IMR-90 (cell line): ENCODE data around the gene TRAF3. TPM values are rescaled to one million over a fixed set of nuclear protein-coding genes. Genes with fewer than 3 reads are reported as not detected.

Experiments used
- ATAC-seq: fragments of 200-7000 bp; cut with Tn5 transposase; 2 replicates; pipeline ENCODE4 v1.9.1; 2020; ENCODE audit warnings: low read depth, mild to moderate bottlenecking, moderate library complexity
- BruUV-seq: library from RNA; stranded (reverse); fragments of 400-500 nt; replicated peaks from 2 replicates; lab custom pipeline; 2021; lab: Mats Ljungman, UMichigan
- CTCF ChIA-PET: fragments of 300-600 bp; formaldehyde crosslinking; extraction: SDS; loops from one replicate; lab custom pipeline; 2021; ENCODE audit warnings: antibody characterized with exemption; lab: Yijun Ruan, JAX
- POLR2A ChIA-PET: fragments of 300-600 bp; sonication (Branson Sonifier 250); formaldehyde crosslinking; loops from one replicate; lab custom pipeline; 2022; ENCODE audit warnings: antibody characterized with exemption; ENCODE audit not compliant: unreplicated experiment; lab: Charles Lee
- DNase-seq: peaks from one replicate; pipeline ENCODE4 v3.0.0; 2013
- H2AFZ ChIP-seq: replicated peaks from 2 replicates; pipeline ENCODE3; 2013; ENCODE audit warnings: low read length, mild to moderate bottlenecking; ENCODE audit not compliant: poor library complexity
- H2AK5ac ChIP-seq: 2 replicates; pipeline ENCODE4 v1.6.1; 2013; ENCODE audit warnings: low read depth, low read length, inconsistent platforms
- H2AK9ac ChIP-seq: replicated peaks from 2 replicates; pipeline ENCODE3; 2013; ENCODE audit warnings: mild to moderate bottlenecking, low read depth, low read length, moderate library complexity; ENCODE audit not compliant: poor library complexity
- H2BK120ac ChIP-seq: 2 replicates; pipeline ENCODE4 v1.6.1; 2013; ENCODE audit warnings: low read depth, low read length, inconsistent platforms
- H2BK15ac ChIP-seq: 3 replicates; pipeline ENCODE4 v1.6.1; 2013; ENCODE audit warnings: low read depth, low read length, inconsistent platforms
- H2BK20ac ChIP-seq: 2 replicates; pipeline ENCODE4 v1.6.1; 2013; ENCODE audit warnings: low read depth, mild to moderate bottlenecking, inconsistent platforms, low read length, moderate library complexity
- H2BK5ac ChIP-seq: 2 replicates; pipeline ENCODE4 v1.6.1; 2013; ENCODE audit warnings: mild to moderate bottlenecking, low read depth, low read length, inconsistent platforms; ENCODE audit not compliant: poor library complexity, severe bottlenecking
- H3K14ac ChIP-seq: replicated peaks from 2 replicates; pipeline ENCODE4 v1.6.1; 2013; ENCODE audit warnings: low read depth, low read length, inconsistent platforms
- H3K18ac ChIP-seq: 2 replicates; pipeline ENCODE4 v1.6.1; 2013; ENCODE audit warnings: low read depth, low read length, control low read depth
- H3K23ac ChIP-seq: 2 replicates; pipeline ENCODE4 v1.6.1; 2013; ENCODE audit warnings: low read depth, low read length, inconsistent platforms
- H3K27ac ChIP-seq: 2 replicates; pipeline ENCODE4 v1.5.1; 2013; ENCODE audit warnings: mild to moderate bottlenecking, control low read depth, low read length; ENCODE audit not compliant: insufficient read depth
- H3K27me3 ChIP-seq: 2 replicates; pipeline ENCODE4 v1.6.1; 2013; ENCODE audit warnings: low read length; ENCODE audit not compliant: control insufficient read depth, insufficient read depth
- H3K36me3 ChIP-seq: 2 replicates; pipeline ENCODE4 v1.6.1; 2013; ENCODE audit warnings: low read length, mixed read lengths; ENCODE audit not compliant: control insufficient read depth, insufficient read depth
- H3K4ac ChIP-seq: 2 replicates; pipeline ENCODE4 v1.6.1; 2013; ENCODE audit warnings: low read depth, low read length, inconsistent platforms
- H3K4me1 ChIP-seq: 2 replicates; pipeline ENCODE4 v1.6.1; 2013; ENCODE audit warnings: low read length, mixed read lengths; ENCODE audit not compliant: control insufficient read depth, insufficient read depth
- H3K4me2 ChIP-seq: 2 replicates; pipeline ENCODE4 v1.6.1; 2013; ENCODE audit warnings: low read depth, mild to moderate bottlenecking, control low read depth, low read length, moderate library complexity
- H3K4me3 ChIP-seq: 2 replicates; pipeline ENCODE4 v1.5.1; 2013; ENCODE audit warnings: low read depth, mild to moderate bottlenecking, control low read depth, low read length, moderate library complexity; ENCODE audit not compliant: insufficient read depth
- H3K56ac ChIP-seq: 2 replicates; pipeline ENCODE4 v1.6.1; 2013; ENCODE audit warnings: low read length, inconsistent platforms; ENCODE audit not compliant: insufficient read depth; ENCODE audit errors: extremely low read depth
- H3K79me1 ChIP-seq, 2 experiments: 2 replicates each; pipeline ENCODE4 v1.6.1; 2013; ENCODE audit warnings: low read length in 2 of 2, inconsistent platforms in 1 of 2, low read depth in 1 of 2
- H3K9ac ChIP-seq: 2 replicates; pipeline ENCODE4 v1.6.1; 2013; ENCODE audit warnings: low read depth, low read length, control low read depth
- H3K9me1 ChIP-seq: 2 replicates; pipeline ENCODE4 v1.6.1; 2013; ENCODE audit warnings: low read length, inconsistent platforms; ENCODE audit not compliant: insufficient read depth
- H3K9me3 ChIP-seq: 2 replicates; pipeline ENCODE4 v1.6.1; 2013; ENCODE audit warnings: low read length; ENCODE audit not compliant: control insufficient read depth, insufficient read depth
- H4K20me1 ChIP-seq: 2 replicates; pipeline ENCODE4 v1.6.1; 2013; ENCODE audit warnings: low read length, inconsistent platforms; ENCODE audit not compliant: insufficient read depth
- H4K5ac ChIP-seq: 2 replicates; pipeline ENCODE4 v1.6.1; 2013; ENCODE audit warnings: mild to moderate bottlenecking, low read depth, low read length, control low read depth
- H4K8ac ChIP-seq, 2 experiments: 2 replicates each; pipeline ENCODE4 v1.6.1; 2013; ENCODE audit warnings: low read depth in 2 of 2, low read length in 2 of 2, control low read depth in 1 of 2, inconsistent platforms in 1 of 2
- H4K91ac ChIP-seq: 2 replicates; pipeline ENCODE4 v1.6.1; 2013; ENCODE audit warnings: low read depth, low read length, inconsistent platforms; ENCODE audit not compliant: insufficient read depth
- BHLHE40 ChIP-seq: fragments of 150-350 bp; IDR thresholded peaks from 2 replicates; pipeline ENCODE4 v1.6.1; 2016; ENCODE audit warnings: mild to moderate bottlenecking, low read depth, low read length
- CHD1 ChIP-seq: IDR thresholded peaks from 2 replicates; pipeline ENCODE4 v1.6.1; 2012; ENCODE audit warnings: low read depth, low read length, improper control_type of control experiment
- FOS ChIP-seq: fragments of 150-350 bp; IDR thresholded peaks from 2 replicates; pipeline ENCODE4 v1.6.1; 2016; ENCODE audit warnings: low read depth, low read length
- SMC3 ChIP-seq: fragments of 150-350 bp; IDR thresholded peaks from 2 replicates; pipeline ENCODE4 v1.6.1; 2016; ENCODE audit warnings: low read depth, mild to moderate bottlenecking, antibody characterized with exemption, low read length, moderate library complexity
- WGBS, 2 experiments: methylation state at CpG; one replicate each; pipeline versions ENCODE4 v1.1.5 to v1.1.7; 2013; ENCODE audit warnings: missing lambda C conversion rate in 2 of 2; ENCODE audit not compliant: insufficient read length in 1 of 2; ENCODE audit errors: extremely low coverage in 2 of 2; 5-methylcytosine and 5-hydroxymethylcytosine counted together
- dilution Hi-C: fragments of 300-500 bp; cut with HindIII; formaldehyde crosslinking; loops from one replicate; pipeline ENCODE4 v1.14.3; 2018; ENCODE audit warnings: low sequenced_read_pairs; ENCODE audit not compliant: unreplicated experiment
- in situ Hi-C: fragments of 300-500 bp; cut with MboI; formaldehyde crosslinking; loops from 3 replicates; pipeline ENCODE4 v1.14.3; 2019; ENCODE audit warnings: low sequenced_read_pairs, inconsistent platforms, mixed read lengths
- intact Hi-C: fragments of 100-400 bp; cut with micrococcal nuclease; formaldehyde crosslinking; loops from 2 replicates; pipeline ENCODE4 v1.10.0; 2022
- polyA plus RNA-seq, 3 experiments: library from polyadenylated mRNA; depleted of rRNA; stranded (reverse); fragments of >200 nt; gene quantifications; 2 replicates each; pipeline ENCODE4 v1.2.3, GENCODE V29; 2012; ENCODE audit warnings: low replicate concordance in 1 of 3
- total RNA-seq: library from RNA; depleted of rRNA; stranded (reverse); fragments of >200 nt; gene quantifications from 2 replicates; pipeline ENCODE4 v1.2.3, GENCODE V29; 2012
- TF ChIP-seq, protein P1 (sequence below): fragments of 150-350 bp; IDR thresholded peaks from 2 replicates; pipeline ENCODE4 v1.6.1; 2016; ENCODE audit warnings: low read depth, mild to moderate bottlenecking, low read length, moderate library complexity, borderline replicate concordance

The TRAF3 gene
- total and polyA plus RNA-seq, 2 of the 4 experiments (the other 2 are of a cell fraction), result 21.2 to 25.3 TPM

DNA sequence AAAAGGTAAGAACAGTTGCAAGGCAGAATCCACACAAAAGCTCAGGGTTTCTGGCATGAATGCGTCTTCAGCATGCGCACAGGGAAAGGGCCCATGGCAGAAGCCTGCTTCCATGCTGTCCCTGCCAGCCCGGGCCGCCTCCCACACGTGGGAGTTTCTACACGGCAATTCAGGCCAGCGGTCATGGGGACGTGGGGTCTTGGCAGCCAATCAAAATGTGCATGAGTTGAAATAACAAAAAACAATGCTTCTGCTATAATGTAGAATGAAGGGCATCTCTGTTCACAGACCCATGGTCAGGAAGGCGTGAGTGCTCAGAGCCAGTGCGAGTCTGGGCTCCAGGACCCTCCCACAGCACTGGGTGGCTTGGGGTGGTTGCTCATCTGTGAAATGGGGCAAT is 173.8 kb downstream of the TRAF3 start:
- no peak overlapping the region for H3K18ac ChIP-seq
- H3K23ac ChIP-seq, result no peak overlapping the region
- H3K27ac ChIP-seq, result no peak overlapping the region
- no peak overlapping the region for H4K91ac ChIP-seq
- H3K4me3 ChIP-seq, result no peak overlapping the region
- H3K9me3 ChIP-seq, result no peaks in the 10 kb centered on the region
- POLR2A ChIA-PET, result no interaction called here
- intact Hi-C loops (no loop called here), dilution Hi-C loops (no loop called here), in situ Hi-C loops (no loop called here)
- H2BK5ac ChIP-seq, result no peak overlapping the region
- DNase-seq (no peak), ATAC-seq (no peak)
- no peak overlapping the region for H4K8ac ChIP-seq
- no peak overlapping the region for H2AK5ac ChIP-seq
- H3K4me2 ChIP-seq, result no peak overlapping the region
- H3K9ac ChIP-seq, result no peak overlapping the region
- peaks cover 28% of the 10 kb centered on the region for H3K9me1 ChIP-seq
- no peak overlapping the region for H2BK120ac ChIP-seq
- peaks cover 80% of the 10 kb centered on the region for H3K36me3 ChIP-seq
- peaks cover 24% of the 10 kb centered on the region for H4K20me1 ChIP-seq
- no peak overlapping the region for H4K5ac ChIP-seq
- 100% methylated on average over 1 of the region's 10 CpGs; no CpG with 5 or more reads in 1 of the 2 experiments for WGBS, 2 experiments
- H3K14ac ChIP-seq, result no peak overlapping the region
- H3K27me3 ChIP-seq, result no peaks in the 10 kb centered on the region
- H3K56ac ChIP-seq, result no peak overlapping the region
- no TSS peak for BruUV-seq
- no peak overlapping the region for H2AFZ ChIP-seq
- no peak overlapping the region for H2AK9ac ChIP-seq
- CTCF ChIA-PET, result no interaction called here
- H3K79me1 ChIP-seq, result peaks cover 6 to 32% of the 10 kb centered on the region in 2 experiments; a peak in 3 of 4 replicates
- H2BK15ac ChIP-seq, result no peak overlapping the region
- no peak overlapping the region for H2BK20ac ChIP-seq
- no peak overlapping the region for H3K4ac ChIP-seq
- TF ChIP-seq FOS (no peak), SMC3 (no peak), BHLHE40 (no peak), CHD1 (no peak)
- TF ChIP-seq, protein P1, sequence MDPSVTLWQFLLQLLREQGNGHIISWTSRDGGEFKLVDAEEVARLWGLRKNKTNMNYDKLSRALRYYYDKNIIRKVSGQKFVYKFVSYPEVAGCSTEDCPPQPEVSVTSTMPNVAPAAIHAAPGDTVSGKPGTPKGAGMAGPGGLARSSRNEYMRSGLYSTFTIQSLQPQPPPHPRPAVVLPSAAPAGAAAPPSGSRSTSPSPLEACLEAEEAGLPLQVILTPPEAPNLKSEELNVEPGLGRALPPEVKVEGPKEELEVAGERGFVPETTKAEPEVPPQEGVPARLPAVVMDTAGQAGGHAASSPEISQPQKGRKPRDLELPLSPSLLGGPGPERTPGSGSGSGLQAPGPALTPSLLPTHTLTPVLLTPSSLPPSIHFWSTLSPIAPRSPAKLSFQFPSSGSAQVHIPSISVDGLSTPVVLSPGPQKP, result no peak
- H3K4me1 ChIP-seq, result peaks cover 15% of the 10 kb centered on the region
